ENCODE data around the gene EPHA8. TPM values are rescaled to one million over a fixed set of nuclear protein-coding genes. Genes with fewer than 3 reads are reported as not detected.

The EPHA8 gene
- polyA plus RNA-seq, 1 donor (not counting 4 experiments of a cell fraction or from before 2014, with no cell fraction given): 1.0 TPM

- Histone ChIP-seq H3K4me2 (ENCODE audit: control insufficient read depth, extremely low read depth, insufficient read depth, low read depth, low read length) (no peak overlapping the region), H3K9me3 (ENCODE audit: control insufficient read depth, low read depth, low read length) (no peaks in the 10 kb centered on the region), H3K4me3 (ENCODE audit: control insufficient read depth in 2 of 3, extremely low read depth in 1 of 3, insufficient read depth in 2 of 3, low read depth in 1 of 3, low read length in 3 of 3) (no peak overlapping the region), H3K9ac (ENCODE audit: control insufficient read depth, extremely low read depth, insufficient read depth, low read length) (no peak overlapping the region), H4K20me1 (ENCODE audit: control insufficient read depth, extremely low read depth, insufficient read depth, low read length) (no peaks in the 10 kb centered on the region), H3K27me3 (ENCODE audit: control insufficient read depth, extremely low read depth, insufficient read depth, low read length) (peaks cover 31% of the 10 kb centered on the region), H3K9me1 (ENCODE audit: control insufficient read depth, extremely low read depth, insufficient read depth, low read length) (no peaks in the 10 kb centered on the region), H3K36me3 (ENCODE audit: control insufficient read depth in 2 of 2, extremely low read depth in 1 of 2, insufficient read depth in 2 of 2, low read length in 2 of 2) (no peaks in the 10 kb centered on the region), H3K27ac (ENCODE audit: control insufficient read depth, insufficient read depth, low read length) (no peak overlapping the region), H3K79me2 (ENCODE audit: control insufficient read depth, insufficient read depth, low read length) (no peaks in the 10 kb centered on the region), H3K4me1 (ENCODE audit: control insufficient read depth, extremely low read depth, insufficient read depth, low read length) (no peaks in the 10 kb centered on the region), H2AFZ (ENCODE audit: control insufficient read depth, low read length) (no peak overlapping the region)
- TF ChIP-seq EZH2 (IDR thresholded peaks at IDR 0.05; ENCODE audit: low read length) (no peak), CTCF (optimal IDR thresholded peaks at IDR 0.05 in 1 of 3, IDR thresholded peaks at IDR 0.05 in 1 of 3, conservative IDR thresholded peaks at IDR 0.05 in 1 of 3; ENCODE audit: extremely low read depth in 1 of 3, insufficient read depth in 2 of 3, low read length in 3 of 3) (no peak)
- dilution Hi-C loops (cut with MboI; ENCODE audit: extremely low pct_ligation_motif_present, low sequenced_read_pairs): no loop called here
- DNase-seq (ENCODE audit: low read depth, low spot score): no peak
- FAIRE-seq: no peak
These were observed 34.1 kb downstream of the EPHA8 start for GRCh38 chr1:22597301-22597965.

GRCh38 chr1:22597996-22598395 lies 34.7 kb downstream of the EPHA8 start:
- no peaks in the 10 kb centered on the region for H3K4me1 ChIP-seq (ENCODE audit: control insufficient read depth, extremely low read depth, insufficient read depth, low read length)
- no peaks in the 10 kb centered on the region for H4K20me1 ChIP-seq (ENCODE audit: control insufficient read depth, extremely low read depth, insufficient read depth, low read length)
- no peaks in the 10 kb centered on the region for H3K9me1 ChIP-seq (ENCODE audit: control insufficient read depth, extremely low read depth, insufficient read depth, low read length)
- FAIRE-seq (no peak), DNase-seq (ENCODE audit: low read depth, low spot score) (no peak)
- H3K9me3 ChIP-seq (ENCODE audit: control insufficient read depth, low read depth, low read length): no peaks in the 10 kb centered on the region
- peaks cover 32% of the 10 kb centered on the region for H3K27me3 ChIP-seq (ENCODE audit: control insufficient read depth, extremely low read depth, insufficient read depth, low read length)
- no peak overlapping the region for H3K9ac ChIP-seq (ENCODE audit: control insufficient read depth, extremely low read depth, insufficient read depth, low read length)
- H2AFZ ChIP-seq (ENCODE audit: control insufficient read depth, low read length): no peak overlapping the region
- H3K36me3 ChIP-seq (ENCODE audit: control insufficient read depth in 2 of 2, extremely low read depth in 1 of 2, insufficient read depth in 2 of 2, low read length in 2 of 2): no peaks in the 10 kb centered on the region
- H3K27ac ChIP-seq (ENCODE audit: control insufficient read depth, insufficient read depth, low read length): no peak overlapping the region
- TF ChIP-seq CTCF (optimal IDR thresholded peaks at IDR 0.05 in 1 of 3, IDR thresholded peaks at IDR 0.05 in 1 of 3, conservative IDR thresholded peaks at IDR 0.05 in 1 of 3; ENCODE audit: extremely low read depth in 1 of 3, insufficient read depth in 2 of 3, low read length in 3 of 3) (no peak), EZH2 (IDR thresholded peaks at IDR 0.05; ENCODE audit: low read length) (no peak)
- H3K4me3 ChIP-seq (ENCODE audit: control insufficient read depth in 2 of 3, extremely low read depth in 1 of 3, insufficient read depth in 2 of 3, low read depth in 1 of 3, low read length in 3 of 3): no peak overlapping the region
- no peaks in the 10 kb centered on the region for H3K79me2 ChIP-seq (ENCODE audit: control insufficient read depth, insufficient read depth, low read length)
- no peak overlapping the region for H3K4me2 ChIP-seq (ENCODE audit: control insufficient read depth, extremely low read depth, insufficient read depth, low read depth, low read length)
- dilution Hi-C loops (cut with MboI; ENCODE audit: extremely low pct_ligation_motif_present, low sequenced_read_pairs): no loop called here

All from keratinocyte (primary cell).